Astrocyte (in vitro differentiated cells and primary cell): ENCODE results near the gene IBA57. TPM values are rescaled to one million over a fixed set of nuclear protein-coding genes. Genes with fewer than 3 reads are reported as not detected.

ENCODE experiments used
- DNase-seq: peaks from one replicate; pipeline ENCODE4 v3.0.0-alpha.2; 2010; ENCODE audit warnings: low read depth
- FAIRE-seq: peaks from 2 replicates; lab custom pipeline; 2011; peaks lifted over from hg19 to GRCh38; lab: Jason Lieb, UNC
- H2AFZ ChIP-seq: 2 replicates; pipeline ENCODE4 v1.6.0; 2012; ENCODE audit warnings: low read depth, low read length, inconsistent platforms
- H3K27ac ChIP-seq: 2 replicates; pipeline ENCODE4 v1.5.1; 2011; ENCODE audit warnings: low read depth, low read length, inconsistent platforms
- H3K27me3 ChIP-seq: 2 replicates; pipeline ENCODE4 v1.6.0; 2011; ENCODE audit warnings: low read length, inconsistent platforms; ENCODE audit not compliant: insufficient read depth
- H3K36me3 ChIP-seq: 2 replicates; pipeline ENCODE4 v1.5.1; 2011; ENCODE audit warnings: low read length, inconsistent platforms; ENCODE audit not compliant: insufficient read depth
- H3K4me1 ChIP-seq: 2 replicates; pipeline ENCODE4 v1.5.1; 2011; ENCODE audit warnings: low read length, inconsistent platforms; ENCODE audit not compliant: insufficient read depth
- H3K4me2 ChIP-seq: 2 replicates; pipeline ENCODE4 v1.6.0; 2012; ENCODE audit warnings: low read length, inconsistent platforms
- H3K4me3 ChIP-seq: 2 replicates; pipeline ENCODE4 v1.5.1; 2011; ENCODE audit warnings: low read depth, mild to moderate bottlenecking, low read length, inconsistent platforms; ENCODE audit not compliant: insufficient read depth
- H3K79me2 ChIP-seq: 2 replicates; pipeline ENCODE4 v1.6.0; 2012; ENCODE audit warnings: mild to moderate bottlenecking, low read length, inconsistent platforms; ENCODE audit not compliant: insufficient read depth
- H3K9ac ChIP-seq: 2 replicates; pipeline ENCODE4 v1.6.0; 2012; ENCODE audit warnings: mild to moderate bottlenecking, low read length, inconsistent platforms
- H3K9me3 ChIP-seq: 2 replicates; pipeline ENCODE4 v1.5.1; 2012; ENCODE audit warnings: low read depth, mild to moderate bottlenecking, low read length, inconsistent platforms; ENCODE audit not compliant: insufficient read depth
- H4K20me1 ChIP-seq: 2 replicates; pipeline ENCODE4 v1.6.0; 2012; ENCODE audit warnings: low read length, inconsistent platforms; ENCODE audit not compliant: insufficient read depth
- H3K27ac Mint-ChIP-seq: one replicate; pipeline ENCODE4 v1.8.0; 2021; ENCODE audit warnings: mild to moderate bottlenecking, mixed read lengths; ENCODE audit not compliant: unreplicated experiment
- H3K27me3 Mint-ChIP-seq: one replicate; pipeline ENCODE4 v1.8.0; 2021; ENCODE audit warnings: low read depth, mixed read lengths; ENCODE audit not compliant: unreplicated experiment
- H3K36me3 Mint-ChIP-seq: one replicate; pipeline ENCODE4 v1.8.0; 2021; ENCODE audit warnings: low read depth, mixed read lengths; ENCODE audit not compliant: unreplicated experiment
- H3K4me1 Mint-ChIP-seq: one replicate; pipeline ENCODE4 v1.8.0; 2021; ENCODE audit warnings: low read depth, mixed read lengths; ENCODE audit not compliant: unreplicated experiment
- H3K4me3 Mint-ChIP-seq: one replicate; pipeline ENCODE4 v1.8.0; 2021; ENCODE audit warnings: mild to moderate bottlenecking, moderate library complexity, mixed read lengths; ENCODE audit not compliant: unreplicated experiment
- H3K9me3 Mint-ChIP-seq: one replicate; pipeline ENCODE4 v1.8.0; 2021; ENCODE audit warnings: mild to moderate bottlenecking, mixed read lengths; ENCODE audit not compliant: unreplicated experiment
- EZH2 ChIP-seq: IDR thresholded peaks from 2 replicates; pipeline ENCODE4 v1.6.1; 2012; ENCODE audit warnings: mild to moderate bottlenecking, low read length, inconsistent platforms; ENCODE audit not compliant: insufficient read depth
- total RNA-seq: library from RNA; stranded (reverse); gene quantifications from 2 replicates; pipeline ENCODE4 v1.2.1, GENCODE V29; 2021
- TF ChIP-seq, protein P1 (sequence below): IDR thresholded peaks from 2 replicates; pipeline ENCODE4 v1.5.1; 2011; ENCODE audit warnings: low read depth, mild to moderate bottlenecking, inconsistent platforms, low read length, moderate library complexity; ENCODE audit not compliant: insufficient read depth

IBA57 gene
- total RNA-seq, 1 donor from 2014 or later: 4.9 TPM

DNA sequence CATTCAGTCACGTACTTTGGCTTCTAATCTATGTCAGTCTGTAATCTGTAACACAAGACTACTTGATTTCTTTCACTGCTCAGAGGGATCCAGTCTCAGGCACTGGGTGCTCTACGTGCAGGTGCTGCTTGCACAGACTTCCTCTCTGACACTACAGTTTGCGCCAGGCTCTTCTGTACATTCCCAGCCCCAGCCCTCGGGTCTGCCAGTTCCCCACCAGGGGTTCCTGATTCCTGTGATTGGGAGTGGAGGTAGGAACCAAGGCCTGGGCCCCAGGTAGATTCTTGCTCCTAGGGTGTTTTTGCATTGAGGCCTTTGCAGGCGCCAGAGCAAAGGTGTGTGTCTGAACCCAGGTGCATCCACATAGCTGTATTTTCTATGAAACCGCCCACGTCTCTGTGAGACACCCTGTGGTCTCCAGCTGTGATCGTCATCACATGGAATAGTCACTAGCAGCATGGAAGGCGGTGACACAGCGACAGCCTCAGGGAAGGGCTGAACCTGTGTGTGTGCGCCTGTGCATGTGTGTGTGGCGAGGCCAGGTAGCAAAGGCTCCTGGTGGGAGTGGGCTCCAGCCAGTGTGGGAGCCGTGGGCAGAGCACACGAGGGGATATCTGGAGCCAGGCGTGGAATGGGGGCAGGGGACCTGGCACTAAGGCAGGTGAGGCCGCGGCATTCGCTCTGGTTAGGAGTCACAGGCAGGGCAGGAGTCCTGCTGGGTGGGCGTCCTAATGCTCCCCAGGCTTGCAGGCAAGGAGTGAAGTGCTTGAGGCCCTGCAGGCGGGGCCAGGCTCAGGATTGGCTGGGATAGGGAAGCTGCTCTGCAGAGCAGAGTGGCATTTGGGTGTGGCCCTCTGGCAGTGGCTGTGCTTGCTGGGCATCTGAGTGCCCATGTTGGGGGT lies 10.7 kb upstream of the IBA57 start:
- Histone ChIP-seq H3K27me3 (peaks cover 7% of the 10 kb centered on the region), H3K4me1 (peaks cover 15% of the 10 kb centered on the region), H2AFZ (no peak overlapping the region), H3K4me2 (no peak overlapping the region), H4K20me1 (peaks cover 22% of the 10 kb centered on the region), H3K9ac (no peak overlapping the region), H3K9me3 (peaks cover 3% of the 10 kb centered on the region), H3K4me3 (no peak overlapping the region), H3K27ac (no peak overlapping the region), H3K36me3 (no peaks in the 10 kb centered on the region), H3K79me2 (no peaks in the 10 kb centered on the region)
- DNase-seq: no peak
- Mint-ChIP-seq H3K27ac (no peak overlapping the region), H3K36me3 (peaks cover 4% of the 10 kb centered on the region), H3K4me1 (peaks cover 2% of the 10 kb centered on the region), H3K27me3 (peaks cover 3% of the 10 kb centered on the region), H3K9me3 (no peaks in the 10 kb centered on the region), H3K4me3 (no peak overlapping the region)
- no peak for FAIRE-seq
- TF ChIP-seq EZH2: no peak
- TF ChIP-seq, protein P1, sequence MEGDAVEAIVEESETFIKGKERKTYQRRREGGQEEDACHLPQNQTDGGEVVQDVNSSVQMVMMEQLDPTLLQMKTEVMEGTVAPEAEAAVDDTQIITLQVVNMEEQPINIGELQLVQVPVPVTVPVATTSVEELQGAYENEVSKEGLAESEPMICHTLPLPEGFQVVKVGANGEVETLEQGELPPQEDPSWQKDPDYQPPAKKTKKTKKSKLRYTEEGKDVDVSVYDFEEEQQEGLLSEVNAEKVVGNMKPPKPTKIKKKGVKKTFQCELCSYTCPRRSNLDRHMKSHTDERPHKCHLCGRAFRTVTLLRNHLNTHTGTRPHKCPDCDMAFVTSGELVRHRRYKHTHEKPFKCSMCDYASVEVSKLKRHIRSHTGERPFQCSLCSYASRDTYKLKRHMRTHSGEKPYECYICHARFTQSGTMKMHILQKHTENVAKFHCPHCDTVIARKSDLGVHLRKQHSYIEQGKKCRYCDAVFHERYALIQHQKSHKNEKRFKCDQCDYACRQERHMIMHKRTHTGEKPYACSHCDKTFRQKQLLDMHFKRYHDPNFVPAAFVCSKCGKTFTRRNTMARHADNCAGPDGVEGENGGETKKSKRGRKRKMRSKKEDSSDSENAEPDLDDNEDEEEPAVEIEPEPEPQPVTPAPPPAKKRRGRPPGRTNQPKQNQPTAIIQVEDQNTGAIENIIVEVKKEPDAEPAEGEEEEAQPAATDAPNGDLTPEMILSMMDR: no peak

DNA sequence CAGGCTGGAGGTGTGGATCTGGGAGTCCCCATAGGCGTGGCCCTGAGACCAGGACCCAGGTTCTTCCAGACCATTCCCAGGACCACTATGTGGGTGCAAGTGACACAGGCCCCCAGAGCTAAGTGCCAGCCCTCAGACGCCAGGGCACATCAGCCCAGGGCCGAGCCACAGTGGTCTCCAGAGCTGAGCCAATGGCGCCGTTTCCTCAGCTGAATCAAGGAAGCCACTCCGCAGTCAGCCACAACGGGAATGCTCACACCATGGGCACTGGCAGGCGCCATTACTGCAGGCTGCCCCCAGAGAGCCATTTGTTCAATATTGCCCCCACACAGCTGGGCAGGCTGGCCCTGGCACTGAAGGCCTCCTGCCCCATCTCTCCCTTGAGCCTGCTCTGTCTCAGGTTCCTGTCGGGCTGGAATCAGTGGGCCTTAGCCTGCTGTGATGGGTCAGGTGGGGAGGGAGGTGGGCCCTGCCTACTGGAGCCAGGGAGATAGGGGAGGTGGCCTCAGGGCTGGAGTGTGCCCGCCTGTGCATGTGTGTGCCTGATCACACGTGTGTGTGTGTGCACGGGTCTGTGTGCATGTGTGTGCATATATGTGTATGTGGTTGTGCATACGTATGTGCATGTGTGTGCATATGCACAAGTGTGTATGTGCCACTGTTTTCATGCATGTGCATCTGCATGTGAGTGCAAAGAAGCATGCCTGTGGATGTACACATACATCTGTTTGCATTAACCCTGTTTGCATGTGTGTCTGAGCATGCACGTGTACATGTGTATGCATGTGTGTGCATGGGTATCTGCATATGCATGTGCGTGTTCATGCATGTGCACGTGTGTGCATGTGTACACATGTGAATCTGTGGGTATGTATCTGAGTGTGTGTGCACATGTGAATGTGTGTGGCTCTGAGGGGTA lies 9.7 kb upstream of the IBA57 start:
- H3K4me1 Mint-ChIP-seq: peaks cover 2% of the 10 kb centered on the region
- Histone ChIP-seq H3K9me3 (peaks cover 3% of the 10 kb centered on the region), H3K27me3 (peaks cover 7% of the 10 kb centered on the region), H3K27ac (no peak overlapping the region), H3K36me3 (no peaks in the 10 kb centered on the region), H3K4me2 (no peak overlapping the region), H3K79me2 (no peaks in the 10 kb centered on the region), H4K20me1 (peaks cover 21% of the 10 kb centered on the region), H2AFZ (no peak overlapping the region), H3K9ac (no peak overlapping the region), H3K4me3 (no peak overlapping the region), H3K4me1 (peaks cover 5% of the 10 kb centered on the region)
- no peak overlapping the region for H3K4me3 Mint-ChIP-seq
- peaks cover 4% of the 10 kb centered on the region for H3K36me3 Mint-ChIP-seq
- no peak for TF ChIP-seq EZH2
- TF ChIP-seq, protein P1: no peak
- no peaks in the 10 kb centered on the region for H3K9me3 Mint-ChIP-seq
- FAIRE-seq: no peak
- DNase-seq: no peak
- H3K27me3 Mint-ChIP-seq: peaks cover 3% of the 10 kb centered on the region
- no peak overlapping the region for H3K27ac Mint-ChIP-seq
